C1 segment of cervical spinal cord (tissue), 14 donors: ENCODE data around the gene SLC43A3.

Experiments
- DNase-seq, 14 donors: peaks; one replicate each; lab custom pipeline; 2025; lab: John Stamatoyannopoulos, UW

Gene SLC43A3

GRCh38 chr11:57429946-57430345 lies 3.0 kb upstream of the SLC43A3 start:
- DNase-seq: no peak

GRCh38 chr11:57428643-57429042 lies 1.7 kb upstream of the SLC43A3 start:
- DNase-seq: no peak

GRCh38 chr11:57427727-57428082 lies 784 bp upstream of the SLC43A3 start:
- peak in 6 of 14 donors; percentile 6 to 52 (median 40) for DNase-seq

GRCh38 chr11:57426439-57426928 lies 437 bp downstream of the SLC43A3 start:
- peak in 1 of 14 donors; percentile 30 for DNase-seq

GRCh38 chr11:57425565-57426438 lies 1.1 kb downstream of the SLC43A3 start:
- peak in 6 of 14 donors; percentile 6 to 53 (median 16) for DNase-seq

GRCh38 chr11:57424792-57425564 lies 1.9 kb downstream of the SLC43A3 start:
- DNase-seq: peak in 5 of 14 donors; percentile 7 to 70 (median 11)

GRCh38 chr11:57424137-57424791 lies 2.7 kb downstream of the SLC43A3 start:
- DNase-seq: no peak

- DNase-seq: no peak
These were observed 4.3 kb downstream of the SLC43A3 start for GRCh38 chr11:57422669-57423068.

- no peak for DNase-seq
These were observed 5.1 kb downstream of the SLC43A3 start for GRCh38 chr11:57421805-57422204.

GRCh38 chr11:57421066-57421465 lies 5.9 kb downstream of the SLC43A3 start:
- no peak for DNase-seq

- no peak for DNase-seq
These were observed 7.8 kb downstream of the SLC43A3 start for GRCh38 chr11:57419146-57419545.

- DNase-seq: no peak
These were observed 8.8 kb downstream of the SLC43A3 start for GRCh38 chr11:57418131-57418530.

- DNase-seq: no peak
These were observed 9.9 kb downstream of the SLC43A3 start for GRCh38 chr11:57417056-57417455.

GRCh38 chr11:57416436-57416835 lies 10.5 kb downstream of the SLC43A3 start:
- no peak for DNase-seq

- DNase-seq: no peak
These were observed 12.2 kb downstream of the SLC43A3 start for GRCh38 chr11:57414612-57415212.

GRCh38 chr11:57413681-57414080 lies 13.2 kb downstream of the SLC43A3 start:
- DNase-seq: no peak

- DNase-seq: no peak
These were observed 16.6 kb downstream of the SLC43A3 start for GRCh38 chr11:57410287-57410686.

GRCh38 chr11:57409321-57410100 lies 17.4 kb downstream of the SLC43A3 start:
- DNase-seq: no peak

GRCh38 chr11:57408771-57409170 lies 18.1 kb downstream of the SLC43A3 start:
- no peak for DNase-seq

GRCh38 chr11:57407941-57408475 lies 18.9 kb downstream of the SLC43A3 start:
- no peak for DNase-seq
